K562 (cell line): ENCODE measurements around the gene FAM117B.

Experiments used
- BRCA1 ChIP-seq, 2 experiments: fragments of 450-650 bp in 1 of 2; sonication (generic) in 1 of 2; formaldehyde crosslinking in 1 of 2; IDR thresholded peaks; 2 replicates each; pipeline versions ENCODE4 v1.5.0 to v1.6.1; 2017 to 2020; ENCODE audit warnings: mild to moderate bottlenecking in 1 of 2, missing genetic modification reagents in 1 of 2
- CBFB ChIP-seq: sonication (generic); formaldehyde crosslinking; IDR thresholded peaks from 2 replicates; pipeline ENCODE4 v1.4.0; 2020; ENCODE audit warnings: mild to moderate bottlenecking, missing genetic modification reagents
- CREB5 ChIP-seq: fragments of 250-450 bp; sonication (Bioruptor Pico); IDR thresholded peaks from 2 replicates; pipeline ENCODE4 v1.5.0; 2020; ENCODE audit warnings: mild to moderate bottlenecking
- ESRRA ChIP-seq: fragments of 450-650 bp; IDR thresholded peaks from 2 replicates; pipeline ENCODE4 v1.6.1; 2014; ENCODE audit warnings: low read depth, mild to moderate bottlenecking, moderate library complexity, borderline replicate concordance
- HDAC2 ChIP-seq: fragments of 450-650 bp; IDR thresholded peaks from 2 replicates; pipeline ENCODE4 v1.6.1; 2016; ENCODE audit warnings: mild to moderate bottlenecking
- MTA2 ChIP-seq: fragments of 450-650 bp; IDR thresholded peaks from 2 replicates; pipeline ENCODE4 v1.6.1; 2016; ENCODE audit warnings: low read depth
- RNF219 ChIP-seq: fragments of 250-450 bp; sonication (Bioruptor Pico); IDR thresholded peaks from 2 replicates; pipeline ENCODE4 v1.5.0; 2022; ENCODE audit warnings: mild to moderate bottlenecking
- ZEB2 ChIP-seq: fragments of 450-650 bp; IDR thresholded peaks from 2 replicates; pipeline ENCODE4 v1.6.1; 2016
- ZKSCAN8 ChIP-seq: fragments of 200-800 bp; sonication (Bioruptor generic); IDR thresholded peaks from 2 replicates; pipeline ENCODE4 v1.6.1; 2016; ENCODE audit warnings: missing genetic modification characterization, missing compliant biosample characterization
- ZNF121 ChIP-seq: sonication (generic); formaldehyde crosslinking; conservative IDR thresholded peaks from 2 replicates; pipeline ENCODE4 v1.8.0; 2022; ENCODE audit warnings: missing genetic modification reagents
- ZNF668 ChIP-seq: fragments of 250-450 bp; sonication (Bioruptor Pico); IDR thresholded peaks from 2 replicates; pipeline ENCODE4 v1.8.0; 2022; ENCODE audit warnings: mild to moderate bottlenecking, inconsistent platforms
- TF ChIP-seq, protein P1 (sequence below): fragments of 250-450 bp; sonication (Bioruptor Pico); IDR thresholded peaks from 2 replicates; pipeline ENCODE4 v1.9.0; 2021; ENCODE audit warnings: mild to moderate bottlenecking
- TF ChIP-seq, protein P2 (sequence below): sonication (generic); IDR thresholded peaks from 2 replicates; pipeline ENCODE4 v1.6.1; 2016
- TF ChIP-seq, protein P3 (sequence below), 3 experiments: IDR thresholded peaks in 2 of 3; conservative IDR thresholded peaks in 1 of 3; 2 replicates each; pipeline ENCODE4 v1.5.1; 2011 to 2012; ENCODE audit warnings: low read length in 3 of 3, mild to moderate bottlenecking in 3 of 3, control low read depth in 2 of 3, improper control_type of control experiment in 1 of 3, inconsistent platforms in 1 of 3, low read depth in 1 of 3, mixed read lengths in 1 of 3, moderate library complexity in 1 of 3; ENCODE audit not compliant: insufficient read depth in 2 of 3

GRCh38 chr2:202700075-202700901, 65.5 kb downstream of the FAM117B start:
- TF ChIP-seq ZEB2, result no peak
- TF ChIP-seq, protein P1, sequence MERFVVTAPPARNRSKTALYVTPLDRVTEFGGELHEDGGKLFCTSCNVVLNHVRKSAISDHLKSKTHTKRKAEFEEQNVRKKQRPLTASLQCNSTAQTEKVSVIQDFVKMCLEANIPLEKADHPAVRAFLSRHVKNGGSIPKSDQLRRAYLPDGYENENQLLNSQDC, result no peak
- TF ChIP-seq HDAC2, result no peak
- no peak for TF ChIP-seq ESRRA
- TF ChIP-seq ZNF121 (CRISPR knock-in tag), result no peak
- TF ChIP-seq ZKSCAN8 (CRISPR knock-in tag), result no peak
- TF ChIP-seq, protein P2, sequence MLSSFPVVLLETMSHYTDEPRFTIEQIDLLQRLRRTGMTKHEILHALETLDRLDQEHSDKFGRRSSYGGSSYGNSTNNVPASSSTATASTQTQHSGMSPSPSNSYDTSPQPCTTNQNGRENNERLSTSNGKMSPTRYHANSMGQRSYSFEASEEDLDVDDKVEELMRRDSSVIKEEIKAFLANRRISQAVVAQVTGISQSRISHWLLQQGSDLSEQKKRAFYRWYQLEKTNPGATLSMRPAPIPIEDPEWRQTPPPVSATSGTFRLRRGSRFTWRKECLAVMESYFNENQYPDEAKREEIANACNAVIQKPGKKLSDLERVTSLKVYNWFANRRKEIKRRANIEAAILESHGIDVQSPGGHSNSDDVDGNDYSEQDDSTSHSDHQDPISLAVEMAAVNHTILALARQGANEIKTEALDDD, result no peak
- no peak for TF ChIP-seq ZNF668 (CRISPR knock-in tag)
- TF ChIP-seq BRCA1 (IDR thresholded peaks at IDR 0.05), result no peak
- TF ChIP-seq BRCA1 (CRISPR knock-in tag; IDR thresholded peaks at IDR 0.05), result no peak
- TF ChIP-seq CREB5 (CRISPR knock-in tag), result no peak
- TF ChIP-seq MTA2, result no peak
- no peak for TF ChIP-seq RNF219 (CRISPR knock-in tag)
- TF ChIP-seq CBFB (CRISPR knock-in tag), result no peak
- TF ChIP-seq, protein P3, sequence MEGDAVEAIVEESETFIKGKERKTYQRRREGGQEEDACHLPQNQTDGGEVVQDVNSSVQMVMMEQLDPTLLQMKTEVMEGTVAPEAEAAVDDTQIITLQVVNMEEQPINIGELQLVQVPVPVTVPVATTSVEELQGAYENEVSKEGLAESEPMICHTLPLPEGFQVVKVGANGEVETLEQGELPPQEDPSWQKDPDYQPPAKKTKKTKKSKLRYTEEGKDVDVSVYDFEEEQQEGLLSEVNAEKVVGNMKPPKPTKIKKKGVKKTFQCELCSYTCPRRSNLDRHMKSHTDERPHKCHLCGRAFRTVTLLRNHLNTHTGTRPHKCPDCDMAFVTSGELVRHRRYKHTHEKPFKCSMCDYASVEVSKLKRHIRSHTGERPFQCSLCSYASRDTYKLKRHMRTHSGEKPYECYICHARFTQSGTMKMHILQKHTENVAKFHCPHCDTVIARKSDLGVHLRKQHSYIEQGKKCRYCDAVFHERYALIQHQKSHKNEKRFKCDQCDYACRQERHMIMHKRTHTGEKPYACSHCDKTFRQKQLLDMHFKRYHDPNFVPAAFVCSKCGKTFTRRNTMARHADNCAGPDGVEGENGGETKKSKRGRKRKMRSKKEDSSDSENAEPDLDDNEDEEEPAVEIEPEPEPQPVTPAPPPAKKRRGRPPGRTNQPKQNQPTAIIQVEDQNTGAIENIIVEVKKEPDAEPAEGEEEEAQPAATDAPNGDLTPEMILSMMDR (IDR thresholded peaks at IDR 0.05 in 2 of 3, conservative IDR thresholded peaks at IDR 0.05 in 1 of 3; ENCODE audit: insufficient read depth in 2 of 3, low read depth in 1 of 3, low read length in 3 of 3), result no peak
